NCI-H524 treated with DMSO at 0.1 percent for 48 hours (cell line): ENCODE results near the gene KBTBD8.

ENCODE experiments used
- DNase-seq: peaks from one replicate; lab custom pipeline; 2025; lab: John Stamatoyannopoulos, UW

The KBTBD8 gene

GRCh38 chr3:67044295-67044694 lies 46.2 kb downstream of the KBTBD8 start:
- DNase-seq: no peak

- DNase-seq: no peak
Measured at GRCh38 chr3:67044955-67045354, 46.8 kb downstream of the KBTBD8 start.

GRCh38 chr3:67045711-67046465 lies 47.8 kb downstream of the KBTBD8 start:
- DNase-seq: no peak

- no peak for DNase-seq
Measured at GRCh38 chr3:67047051-67047450, 48.9 kb downstream of the KBTBD8 start.

GRCh38 chr3:67048067-67048714 lies 50.1 kb downstream of the KBTBD8 start:
- DNase-seq: no peak

GRCh38 chr3:67048715-67049074 lies 50.6 kb downstream of the KBTBD8 start:
- DNase-seq: no peak

GRCh38 chr3:67059443-67059842 lies 61.3 kb downstream of the KBTBD8 start:
- DNase-seq: no peak
